ENCODE measurements around the gene TOB1. TPM values are rescaled to one million over a fixed set of nuclear protein-coding genes. Genes with fewer than 3 reads are reported as not detected.

Gene TOB1
- total RNA-seq, 1 donor from 2014 or later, result 70.7 TPM

DNA sequence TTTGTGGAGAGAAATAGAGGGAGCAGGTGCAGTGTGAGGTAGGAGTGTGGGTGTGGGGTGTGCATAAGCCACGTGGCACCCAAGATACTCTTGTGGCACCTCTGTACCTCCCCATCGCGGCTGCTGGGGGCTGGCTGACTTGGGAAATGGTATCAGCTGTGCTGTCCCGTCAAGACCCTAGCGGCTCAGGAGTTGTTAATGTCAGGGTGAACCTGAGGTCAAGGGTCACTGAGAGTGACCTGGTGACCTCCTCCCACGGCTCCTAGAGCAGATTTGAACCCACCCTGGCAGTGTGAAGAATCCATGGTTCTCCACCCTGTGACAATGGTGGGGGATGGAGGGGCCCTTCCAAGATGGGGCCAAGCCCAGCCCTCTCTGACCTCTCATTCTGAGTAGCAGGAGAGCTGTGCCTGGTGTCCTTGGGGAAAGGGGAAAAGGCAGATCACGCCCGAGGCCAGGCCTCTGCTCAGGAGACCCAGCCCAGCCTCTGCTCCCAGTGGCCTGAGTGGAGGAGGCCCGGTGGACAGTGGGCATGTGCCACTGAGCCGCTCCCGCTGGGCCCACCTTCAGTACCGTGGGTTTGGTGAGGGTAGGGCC, 33.8 kb downstream of the TOB1 start:
- DNase-seq (ENCODE audit: low spot score), result no peak

DNA sequence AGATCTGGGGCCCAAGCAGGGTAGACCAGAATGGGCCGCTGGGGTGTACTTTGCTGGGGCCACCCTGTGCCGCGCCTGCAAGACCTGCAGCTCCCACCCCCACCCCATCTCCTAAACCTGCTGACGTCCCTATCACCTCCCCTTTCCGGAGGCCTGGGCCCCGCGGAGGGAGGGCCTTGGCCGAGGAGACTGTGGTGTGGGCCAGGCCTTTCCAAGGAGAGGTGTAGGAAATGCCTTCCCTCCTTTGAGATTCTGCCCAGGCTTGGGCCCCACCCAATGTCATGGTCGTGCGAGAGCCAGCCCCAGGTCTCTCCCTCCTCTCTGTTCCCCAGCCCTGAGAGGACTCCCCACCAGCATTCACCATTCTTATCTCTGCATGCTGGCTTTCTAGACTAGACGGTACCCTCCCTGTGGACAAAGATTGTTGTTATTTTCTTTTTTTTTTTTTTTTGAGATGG, 34.7 kb downstream of the TOB1 start:
- DNase-seq (ENCODE audit: low spot score), result no peak

DNA sequence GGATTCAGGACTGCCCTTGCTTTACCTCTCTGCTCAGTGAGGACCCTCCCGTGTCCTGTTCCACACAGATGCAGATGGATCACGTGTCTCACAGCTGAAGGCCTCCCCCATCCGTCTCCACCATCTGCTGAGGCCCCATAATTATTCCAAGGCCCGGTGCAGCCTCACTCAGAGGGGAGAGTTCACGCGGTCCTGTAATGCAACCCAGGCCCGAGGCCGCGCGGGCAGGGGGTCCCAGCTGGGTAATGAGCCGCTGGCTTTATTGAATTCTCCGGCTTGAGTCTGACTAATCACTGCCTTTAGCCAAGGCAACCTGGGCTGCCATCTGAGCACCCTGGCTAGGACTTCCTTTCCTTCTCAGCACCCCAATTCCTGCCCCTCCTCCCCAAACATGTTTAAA, 35.2 kb downstream of the TOB1 start:
- DNase-seq (ENCODE audit: low spot score), result no peak

DNA sequence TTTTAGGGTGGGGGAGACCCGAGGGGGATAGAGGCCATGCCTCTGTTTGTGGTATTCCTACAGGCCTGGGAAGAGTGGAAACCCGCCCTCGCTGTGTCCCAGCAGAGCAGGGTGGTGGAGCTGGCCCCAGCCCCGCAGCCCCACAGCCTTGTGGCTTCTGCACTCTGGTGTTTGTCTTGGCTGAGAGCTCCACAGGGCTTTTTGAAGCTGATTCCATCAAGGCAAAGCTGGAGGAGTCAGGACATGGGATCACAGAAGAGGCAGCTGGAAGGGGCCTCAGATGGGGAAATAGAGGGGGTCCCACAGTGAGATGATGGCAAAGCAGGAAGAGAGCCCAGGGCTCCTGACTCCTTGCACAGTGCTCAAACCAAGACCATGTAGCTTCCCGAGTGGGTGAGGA, 35.8 kb downstream of the TOB1 start:
- no peak for DNase-seq (ENCODE audit: low spot score)

DNA sequence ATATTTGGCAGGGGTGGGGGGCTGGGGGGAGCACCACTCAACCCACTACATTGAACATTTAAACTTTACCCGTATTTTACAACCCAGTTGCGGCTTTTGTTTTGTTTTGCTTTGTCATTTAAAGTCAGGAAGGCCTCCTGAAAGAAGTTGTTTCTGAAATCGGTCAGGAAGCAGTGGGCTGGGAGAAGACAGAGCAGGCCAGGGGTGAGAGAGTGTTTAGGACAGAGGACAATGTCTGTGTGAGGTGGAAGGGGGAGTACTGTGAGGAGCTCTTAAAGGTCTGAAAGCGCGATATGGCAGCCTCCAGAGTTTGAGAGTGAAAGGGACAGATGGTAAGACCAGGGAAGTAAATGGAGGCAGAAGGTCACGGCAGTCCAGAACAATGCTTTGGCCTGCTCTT, 36.8 kb downstream of the TOB1 start:
- DNase-seq (ENCODE audit: low spot score), result no peak

DNA sequence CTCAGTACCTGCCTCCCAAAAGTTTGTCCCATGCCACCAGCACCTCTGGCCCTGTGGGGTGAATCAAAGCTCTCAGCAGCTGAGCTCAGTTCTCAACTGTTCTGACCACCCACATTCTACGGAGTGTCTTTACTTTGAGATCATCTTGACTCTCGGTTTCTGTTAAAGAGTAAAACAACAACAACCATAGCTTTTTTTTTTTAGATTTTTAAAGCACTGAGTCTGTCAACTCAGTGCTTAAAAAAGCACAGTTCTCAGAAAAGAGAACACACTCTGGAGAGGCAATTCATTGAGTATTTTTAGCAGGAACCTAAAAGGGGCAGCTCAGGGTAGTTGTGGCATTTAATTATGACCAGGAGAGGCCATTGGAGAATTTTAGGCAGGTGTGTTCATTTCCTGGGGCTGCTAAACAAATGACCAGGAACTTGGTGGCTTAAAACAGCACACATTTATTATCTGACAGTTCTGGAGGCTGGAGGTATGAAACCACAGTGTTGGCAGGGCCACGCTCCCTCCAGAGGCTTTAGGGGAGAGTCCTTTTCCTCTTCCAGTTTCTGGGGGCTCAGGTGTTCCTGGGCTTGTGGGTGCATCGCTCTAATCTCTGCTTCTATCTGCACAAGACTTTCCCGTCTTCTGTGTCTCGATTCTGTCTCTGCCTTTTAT, 37.5 kb downstream of the TOB1 start:
- DNase-seq (ENCODE audit: low spot score), result no peak

DNA sequence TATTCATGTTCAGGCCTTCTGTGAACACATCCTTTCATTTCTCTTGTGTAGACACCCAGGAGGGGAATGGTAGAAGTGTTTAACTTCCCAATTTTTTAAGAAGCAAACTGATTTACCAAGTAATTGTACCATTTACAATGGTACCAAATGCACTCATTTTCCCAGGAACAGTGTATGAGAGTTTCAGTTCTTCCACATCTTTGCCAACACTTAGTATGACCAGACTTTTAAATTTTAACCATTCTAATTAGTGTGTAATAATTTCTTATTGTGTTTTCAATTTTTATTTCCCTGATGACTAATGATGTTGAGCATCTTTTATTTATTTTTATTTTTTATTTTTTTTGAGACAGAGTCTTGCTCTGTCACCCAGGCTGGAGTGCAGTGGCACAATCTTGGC, 41.0 kb downstream of the TOB1 start:
- DNase-seq (ENCODE audit: low spot score), result no peak

DNA sequence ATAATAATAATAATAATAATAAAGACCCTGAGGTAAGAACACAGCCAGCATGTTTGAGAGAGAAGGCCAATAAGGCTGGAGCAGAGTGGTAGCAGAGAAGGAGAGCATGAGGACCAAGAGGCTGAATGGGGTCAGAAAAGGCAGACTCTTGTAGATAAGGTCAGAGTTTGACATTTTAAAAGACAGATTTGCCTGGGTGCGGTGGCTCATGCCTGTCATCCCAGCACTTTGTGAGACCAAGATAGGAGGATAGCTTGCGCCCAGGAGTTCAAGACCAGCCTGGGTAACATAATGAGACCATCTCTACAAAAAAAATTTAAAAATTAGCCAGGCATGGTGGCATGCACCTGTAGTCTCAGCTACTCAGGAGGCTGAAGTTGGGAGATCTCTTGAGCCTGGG, 41.7 kb downstream of the TOB1 start:
- no peak for DNase-seq (ENCODE audit: low spot score)

DNA sequence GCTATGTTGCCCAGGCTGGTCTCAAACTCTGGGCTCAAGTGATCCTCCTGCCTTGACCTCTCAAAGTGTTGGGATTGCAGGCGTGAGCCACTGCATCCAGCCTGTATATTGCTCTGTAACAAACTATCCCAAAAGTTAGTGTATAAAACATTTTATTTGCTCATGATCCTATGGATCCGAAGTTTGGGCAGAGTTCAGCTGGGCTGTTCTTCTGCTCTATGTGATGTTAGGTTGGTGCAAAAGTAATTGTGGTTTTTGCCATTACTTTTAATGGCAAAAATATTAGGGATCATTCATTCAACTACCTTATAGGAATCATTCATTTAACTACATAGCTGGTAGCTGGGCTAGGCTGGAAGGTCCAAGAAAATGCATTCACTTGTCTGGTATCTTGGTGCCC, 43.6 kb downstream of the TOB1 start:
- DNase-seq (ENCODE audit: low spot score), result no peak

DNA sequence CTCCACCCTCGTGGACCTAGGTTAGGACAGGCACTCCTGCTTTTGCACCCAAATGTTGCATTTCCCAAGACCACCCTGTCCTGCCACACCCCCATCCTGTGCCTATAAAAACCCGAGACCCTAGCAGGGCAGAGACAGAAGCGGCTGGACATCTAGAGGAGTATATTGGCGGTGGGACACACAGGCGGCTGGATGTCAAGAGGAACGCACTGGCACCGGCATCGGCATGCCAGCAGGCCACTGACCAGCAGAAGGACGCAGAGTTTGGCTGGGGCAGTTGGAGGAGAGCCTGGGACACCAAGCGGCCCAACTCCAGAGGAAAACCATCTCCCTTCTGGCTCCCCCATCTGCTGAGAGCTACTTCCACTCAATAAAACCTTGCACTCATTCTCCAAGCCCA, 45.5 kb downstream of the TOB1 start:
- DNase-seq (ENCODE audit: low spot score), result no peak

DNA sequence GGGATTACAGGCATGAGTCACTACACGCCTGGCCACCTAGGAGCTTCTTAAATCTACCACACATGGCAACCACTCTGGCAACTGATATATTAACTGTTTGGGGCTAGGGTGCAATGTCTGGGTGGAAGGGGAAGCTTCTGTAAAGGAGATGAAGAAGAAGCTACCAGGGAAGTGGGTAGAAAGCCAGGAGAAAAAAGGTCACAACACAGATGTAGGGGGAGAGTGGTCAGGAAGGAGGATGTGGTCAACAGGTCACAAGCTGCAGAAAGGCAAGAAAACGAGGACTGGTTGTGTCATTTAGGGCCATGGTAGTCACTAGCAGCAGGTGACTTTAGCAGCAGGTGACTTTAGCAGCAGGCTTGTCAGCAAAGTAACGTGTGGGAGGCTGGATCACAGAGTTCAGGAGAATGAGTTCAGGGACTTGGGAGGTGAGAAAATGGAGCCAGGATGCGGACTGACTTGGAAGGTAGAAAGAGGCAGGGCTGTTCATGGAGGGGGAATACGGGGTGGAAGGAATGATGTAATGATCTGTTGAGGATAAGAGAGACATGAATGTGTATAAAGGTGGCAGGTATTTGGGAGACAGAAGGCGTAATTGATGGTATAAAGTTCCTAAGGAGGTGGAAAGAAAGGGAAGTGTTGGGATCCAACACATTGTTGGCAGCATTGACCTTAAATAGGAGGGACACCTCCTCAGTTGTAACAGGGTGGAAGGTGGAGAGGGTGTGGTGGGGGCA, 47.1 kb downstream of the TOB1 start:
- DNase-seq (ENCODE audit: low spot score), result no peak

DNA sequence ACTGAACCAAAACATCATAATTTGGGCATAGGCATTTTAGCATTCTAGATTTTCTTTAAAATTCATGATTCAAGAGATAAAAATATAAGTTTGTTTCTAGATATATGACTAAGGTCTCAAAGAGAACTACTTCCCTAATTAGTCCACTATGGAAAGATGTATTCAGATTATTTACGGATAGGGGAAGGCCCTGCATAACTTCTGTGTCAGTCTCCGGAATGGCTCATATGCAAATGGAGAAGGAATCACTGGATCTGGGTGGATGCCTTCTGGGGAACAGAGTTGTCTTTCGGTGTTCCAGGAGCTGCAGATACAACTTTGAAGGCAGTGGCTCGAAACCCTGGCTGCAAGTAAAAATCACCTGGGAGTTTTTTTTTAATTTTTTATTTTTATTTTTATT, 47.9 kb downstream of the TOB1 start:
- no peak for DNase-seq (ENCODE audit: low spot score)

DNA sequence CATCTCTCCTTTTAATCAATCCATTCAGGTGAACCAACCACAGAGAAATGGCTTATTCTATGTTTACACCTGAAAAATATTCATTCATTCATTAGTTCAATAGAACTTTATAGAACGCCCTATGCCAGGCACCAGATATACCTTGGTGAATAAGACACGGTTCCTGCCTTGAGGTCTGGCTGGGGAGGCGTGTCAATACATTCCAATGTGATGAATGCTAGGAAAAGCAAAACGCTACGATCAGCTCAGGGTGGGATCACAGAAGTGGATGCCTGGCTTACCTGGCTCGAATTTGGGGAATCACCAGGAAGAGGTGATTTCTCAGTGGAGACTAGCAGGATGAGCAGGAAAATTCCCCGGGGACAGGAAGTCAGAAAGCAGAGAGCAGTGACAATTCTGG, 48.3 kb downstream of the TOB1 start:
- DNase-seq (ENCODE audit: low spot score), result no peak

DNA sequence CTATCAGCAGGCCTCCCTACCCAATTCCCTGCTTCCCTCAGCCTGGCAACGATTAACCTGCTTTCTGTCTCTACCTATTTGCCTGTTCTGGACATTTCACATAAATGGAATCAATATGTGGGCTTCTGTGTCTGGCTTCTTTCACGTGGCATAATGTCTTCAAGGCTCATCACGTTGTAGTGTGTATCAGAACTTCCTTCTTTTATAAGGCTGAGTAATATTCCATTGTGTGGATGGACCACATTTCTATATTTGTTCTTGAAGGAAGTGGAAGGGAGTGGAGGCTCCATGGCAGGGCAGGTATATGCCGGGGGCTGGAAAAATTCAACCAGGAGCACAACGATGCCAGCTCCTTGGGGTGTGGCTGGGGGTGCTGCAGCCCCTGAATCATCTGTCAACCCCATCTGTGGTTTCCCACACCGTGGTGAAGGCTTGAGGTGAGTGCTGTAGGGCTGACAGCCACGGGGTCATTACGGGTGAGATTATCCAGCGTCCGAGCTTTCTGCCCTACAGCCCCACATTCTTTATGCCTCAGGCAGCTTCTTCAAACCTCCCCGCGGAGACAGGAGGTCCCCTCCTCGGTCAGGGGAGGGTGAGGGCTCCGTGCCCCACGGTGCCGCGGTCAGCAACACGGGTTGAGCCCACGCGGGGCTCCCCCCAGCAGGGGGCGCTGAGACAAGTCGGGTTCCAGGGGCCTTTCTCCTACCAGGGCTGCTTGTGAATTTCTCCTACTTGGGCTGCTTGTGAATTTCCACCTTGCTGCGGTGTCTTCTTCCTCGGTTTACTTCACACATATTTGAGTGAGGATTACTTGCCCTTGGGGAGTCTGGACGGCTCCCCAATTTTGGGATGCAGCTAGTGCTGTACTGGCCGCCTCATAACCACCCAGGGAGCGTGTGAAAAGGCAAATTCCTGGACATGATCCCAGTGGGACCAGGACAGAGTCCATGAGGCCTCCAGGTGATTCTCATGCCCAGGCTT, 49.1 kb downstream of the TOB1 start:
- DNase-seq (ENCODE audit: low spot score), result no peak

DNA sequence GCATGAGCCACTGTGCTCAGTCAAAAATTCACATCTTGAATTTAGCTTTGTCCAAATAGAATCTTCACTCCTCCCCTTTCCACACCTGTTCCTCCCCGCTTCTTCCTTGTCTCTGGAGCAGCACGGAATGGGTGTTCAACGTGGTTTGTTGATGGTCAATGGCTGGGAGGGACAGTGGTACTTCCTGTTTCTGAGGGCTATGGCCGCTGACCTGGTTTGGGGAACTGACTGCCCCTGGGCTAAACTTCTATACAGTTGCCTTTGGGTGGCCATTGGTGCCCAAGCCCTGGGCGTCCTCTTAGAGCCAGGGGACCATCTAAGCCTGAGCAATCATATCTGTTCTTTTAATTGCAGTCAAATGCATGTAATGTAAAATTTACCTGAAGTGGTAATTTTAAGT, 49.9 kb downstream of the TOB1 start:
- DNase-seq (ENCODE audit: low spot score), result no peak

DNA sequence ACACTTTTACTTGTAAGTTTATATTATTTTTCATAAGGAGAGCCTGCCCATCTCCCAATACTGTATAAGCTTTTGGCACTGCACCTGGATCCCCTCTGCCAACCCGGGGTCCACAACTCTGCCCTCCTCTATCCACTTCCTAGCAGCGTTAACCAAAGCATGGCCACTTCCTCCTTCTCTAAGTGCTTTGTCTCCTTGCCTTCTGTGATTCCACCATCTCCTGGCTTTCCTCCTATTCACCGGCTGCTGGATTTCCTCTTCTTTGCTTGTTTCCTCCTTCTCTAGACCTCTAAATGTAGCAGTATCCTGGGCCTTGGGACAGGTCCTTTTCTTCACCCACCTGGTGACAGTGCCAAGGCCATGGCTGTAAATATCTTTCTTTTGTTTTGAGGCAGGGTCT, 50.8 kb downstream of the TOB1 start:
- no peak for DNase-seq (ENCODE audit: low spot score)

DNA sequence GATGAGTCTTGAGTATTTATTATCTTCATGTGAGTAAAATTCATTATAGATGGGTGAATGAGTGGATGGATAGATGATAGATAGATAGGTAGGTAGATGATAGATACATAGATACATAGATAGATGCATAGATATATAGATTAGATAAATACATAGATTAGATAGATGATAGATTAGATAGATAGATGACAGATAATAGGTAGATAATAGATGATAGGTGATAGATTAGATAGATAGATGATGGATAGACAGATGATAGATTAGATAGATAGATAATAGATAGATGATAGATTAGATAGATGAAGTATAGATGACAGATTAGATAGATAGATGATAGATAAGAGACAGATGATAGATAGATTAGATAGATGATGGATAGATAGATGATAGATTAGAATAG, 52.6 kb downstream of the TOB1 start:
- DNase-seq (ENCODE audit: low spot score), result no peak
